HG03442 (cell line): ENCODE data around the gene FAM83D.
"Not testable (repeated sequence)": the region's sequence is repeated elsewhere in the genome, so short reads cannot be mapped to it uniquely, and the experiment has no call there.

ENCODE experiments used
- ATAC-seq: cut with Tn5 transposase; IDR thresholded peaks from one replicate; pipeline ENCODE4 v1.9.1; 2021; ENCODE audit warnings: mild to moderate bottlenecking, moderate library complexity; ENCODE audit not compliant: unreplicated experiment

Gene FAM83D

DNA sequence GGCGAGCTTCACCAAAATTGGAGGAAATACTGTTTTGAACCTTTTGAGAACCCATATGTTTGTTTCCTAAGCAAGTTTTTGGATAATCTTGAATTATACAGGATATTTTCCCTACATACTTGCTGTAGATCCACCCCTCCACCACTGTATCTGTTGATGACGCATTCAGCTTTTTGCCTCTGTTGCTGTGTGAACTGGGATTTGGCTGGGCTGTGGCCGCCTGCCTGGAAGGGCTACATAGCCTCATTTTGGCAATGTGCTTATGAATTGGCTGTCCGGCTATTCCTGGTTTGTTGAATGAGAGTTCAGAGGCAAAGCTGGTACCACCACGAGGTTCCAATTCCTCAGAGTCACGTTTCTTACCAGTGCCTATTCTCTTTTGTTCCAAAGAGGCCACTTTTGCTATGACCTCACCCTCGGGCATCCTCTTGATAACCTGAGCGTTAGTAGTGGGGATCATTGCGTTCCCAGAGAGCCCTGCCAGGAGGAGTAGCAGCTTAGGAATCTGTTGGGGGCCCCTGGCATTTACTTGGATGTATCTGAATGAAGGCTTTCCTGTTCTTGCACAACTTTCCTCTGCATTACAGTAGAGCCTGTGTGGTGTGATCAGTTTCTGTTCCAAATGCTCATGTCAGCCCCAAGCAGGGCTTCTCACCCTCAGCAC, 6.4 kb downstream of the FAM83D start:
- ATAC-seq, result no peak

DNA sequence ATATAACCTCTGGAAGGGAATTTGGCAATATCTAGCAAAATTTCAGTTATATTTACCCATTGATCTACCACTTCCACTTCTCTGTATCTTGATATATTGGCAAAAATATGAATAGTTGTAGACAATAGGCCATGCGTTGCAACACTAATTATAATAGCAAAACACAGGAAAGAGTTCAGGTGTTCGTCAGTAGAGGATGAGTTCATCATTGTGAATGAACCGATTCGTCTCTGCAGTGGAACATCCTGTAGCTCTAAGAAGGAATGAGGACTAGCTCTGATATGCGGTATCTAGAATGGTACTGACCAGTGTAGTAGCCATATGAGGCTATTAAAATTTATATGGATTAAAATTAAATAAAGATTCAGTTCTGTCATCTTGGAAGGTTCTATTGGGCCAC, 8.3 kb downstream of the FAM83D start:
- no peak for ATAC-seq

DNA sequence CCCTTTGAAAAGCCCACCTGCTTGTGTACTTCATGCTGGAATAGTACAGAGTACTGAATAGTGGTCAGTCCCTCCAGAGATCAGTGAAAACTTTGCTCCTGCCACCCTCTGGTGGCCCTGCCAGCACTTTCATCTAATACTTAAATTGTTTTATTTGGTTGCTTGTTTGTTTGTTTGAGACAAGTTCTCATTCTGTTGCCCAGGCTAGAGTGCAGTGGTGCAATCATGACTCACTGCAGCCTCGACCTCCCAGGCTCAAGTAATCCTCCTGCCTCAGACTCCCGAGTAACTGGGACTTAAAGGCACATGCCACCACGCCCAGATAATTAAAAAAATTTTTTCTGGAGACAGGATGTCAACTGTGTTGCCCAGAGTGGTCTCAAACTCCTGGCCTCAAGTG, 9.1 kb downstream of the FAM83D start:
- ATAC-seq, result no peak

DNA sequence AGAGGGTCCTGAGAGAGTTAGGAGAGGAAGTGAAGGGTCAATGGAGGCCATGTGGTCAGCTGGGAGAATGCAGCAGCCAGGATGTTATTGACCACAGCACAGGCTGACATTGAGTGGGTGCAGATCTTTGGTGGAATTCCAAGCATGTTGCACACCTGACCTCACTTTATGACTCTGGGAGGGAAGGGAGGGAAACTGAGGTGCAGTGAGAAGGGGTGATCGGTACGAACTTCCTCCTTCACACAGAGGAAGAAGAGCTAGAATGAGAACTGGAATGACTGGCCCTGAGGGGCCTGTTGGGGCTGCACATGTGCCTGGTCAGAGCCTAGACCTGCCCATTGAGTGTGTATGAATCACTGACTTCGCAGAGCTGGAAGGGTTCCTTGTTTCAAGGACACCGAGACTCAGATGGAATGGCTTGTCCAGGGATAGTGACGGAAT, 9.8 kb downstream of the FAM83D start:
- no peak for ATAC-seq

DNA sequence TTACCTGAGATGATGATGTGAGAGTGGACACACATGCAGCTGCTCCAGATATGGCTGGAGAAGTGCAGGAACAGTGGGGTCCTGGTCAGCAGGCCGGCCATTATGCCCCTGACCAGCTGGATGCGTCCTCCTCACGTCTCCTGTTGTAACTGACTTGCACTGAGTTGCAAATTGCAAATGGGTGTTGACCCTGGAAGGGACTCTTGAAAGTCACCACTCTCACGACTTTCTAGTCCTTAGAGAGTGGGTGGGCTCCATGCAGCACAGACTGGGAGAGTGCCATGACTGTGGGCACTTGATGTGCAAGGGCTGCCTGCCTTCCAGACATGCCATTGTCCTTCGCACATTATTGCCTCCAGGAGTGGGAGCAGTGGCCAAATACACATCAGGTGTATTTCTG, 10.8 kb downstream of the FAM83D start:
- ATAC-seq, result no peak

DNA sequence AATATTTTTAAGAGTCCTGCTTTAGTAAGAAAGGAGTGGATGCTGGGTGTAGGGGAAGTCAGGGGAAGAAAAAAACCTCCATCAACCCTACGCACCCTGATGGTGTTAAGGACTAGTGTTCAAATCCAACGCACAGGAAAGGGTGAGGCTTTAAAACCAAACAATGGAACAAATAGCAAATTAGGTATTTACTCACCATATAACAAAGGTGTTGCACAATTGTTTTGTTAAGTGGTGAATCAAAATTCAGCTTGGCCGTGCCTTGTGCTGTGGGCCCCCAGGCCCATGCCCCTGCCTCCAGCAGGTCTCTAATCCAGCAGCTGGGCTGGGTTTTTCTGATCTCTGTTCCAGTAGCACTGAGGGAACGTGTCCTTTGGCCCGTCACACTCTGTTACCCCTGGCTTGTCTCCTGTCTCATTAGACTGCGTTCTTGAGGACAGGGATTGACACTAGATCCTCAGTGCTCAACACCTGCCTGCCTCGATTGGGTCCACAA, 11.8 kb downstream of the FAM83D start:
- no peak for ATAC-seq

DNA sequence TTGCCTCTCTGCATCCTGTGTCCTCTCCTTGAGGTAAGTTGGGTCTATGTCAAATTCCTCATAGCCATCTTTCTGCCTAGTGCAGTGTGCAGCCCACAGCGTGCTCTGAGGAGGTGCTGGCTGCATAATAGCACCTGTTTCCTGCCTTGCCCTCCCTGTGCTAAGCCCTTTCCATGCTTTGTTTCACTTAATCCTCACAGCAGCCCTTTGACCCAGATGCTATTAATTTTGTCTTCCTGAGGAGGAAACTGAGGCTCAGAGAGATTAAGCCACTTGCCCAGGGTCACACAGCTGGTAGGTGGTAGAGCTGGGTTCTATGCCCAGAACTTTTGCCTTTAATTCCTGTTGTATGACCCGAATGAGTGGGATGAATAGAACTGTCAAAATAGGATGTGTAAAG, 13.5 kb downstream of the FAM83D start:
- no peak for ATAC-seq

DNA sequence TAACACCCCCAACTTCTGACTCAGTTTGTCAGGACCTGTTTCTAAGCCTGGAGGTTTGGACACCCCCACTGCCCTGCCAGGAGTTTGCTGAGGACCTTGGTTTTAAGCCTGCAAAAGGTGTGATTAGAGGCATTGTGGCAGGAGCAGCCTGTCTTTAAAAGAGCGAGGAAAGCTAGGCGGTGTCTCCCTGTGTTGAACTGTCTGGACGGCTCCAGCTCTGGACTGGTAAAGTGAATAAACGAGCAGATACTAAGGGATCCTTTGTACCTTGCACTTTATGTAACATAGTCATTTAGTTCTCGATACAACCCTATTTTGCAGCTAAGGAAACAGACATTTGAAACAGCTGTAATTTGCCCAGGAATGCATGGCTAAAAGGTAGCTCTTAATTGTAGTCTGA, 14.4 kb downstream of the FAM83D start:
- no peak for ATAC-seq

DNA sequence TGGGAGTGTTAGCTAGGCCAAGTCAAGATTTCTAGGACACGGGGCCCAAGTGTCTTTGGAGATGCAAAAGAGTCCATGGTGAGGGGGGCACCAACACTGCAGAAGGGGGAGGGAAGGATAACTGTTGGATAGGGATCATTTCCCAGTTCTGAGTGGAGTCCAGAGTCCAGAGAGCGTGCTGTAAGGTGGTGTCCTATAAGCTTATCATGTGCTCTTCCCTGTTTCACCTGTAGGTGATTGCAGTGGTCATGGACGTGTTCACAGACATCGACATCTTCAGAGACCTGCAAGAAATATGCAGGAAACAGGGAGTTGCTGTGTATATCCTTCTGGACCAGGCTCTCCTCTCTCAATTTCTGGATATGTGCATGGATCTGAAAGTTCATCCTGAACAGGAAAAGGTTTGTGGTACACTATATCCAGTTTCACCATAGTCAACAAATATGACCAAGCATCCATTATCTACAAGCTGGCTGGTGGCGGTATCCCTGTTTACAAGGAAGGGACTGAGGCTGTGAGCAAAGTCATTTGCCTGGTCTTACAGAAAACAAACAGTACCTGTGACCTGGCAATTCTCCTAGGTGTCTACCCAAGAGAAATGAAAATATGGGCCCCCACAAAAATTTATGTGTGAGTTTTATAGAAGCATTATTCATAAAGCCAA, 15.6 kb downstream of the FAM83D start:
- no peak for ATAC-seq

DNA sequence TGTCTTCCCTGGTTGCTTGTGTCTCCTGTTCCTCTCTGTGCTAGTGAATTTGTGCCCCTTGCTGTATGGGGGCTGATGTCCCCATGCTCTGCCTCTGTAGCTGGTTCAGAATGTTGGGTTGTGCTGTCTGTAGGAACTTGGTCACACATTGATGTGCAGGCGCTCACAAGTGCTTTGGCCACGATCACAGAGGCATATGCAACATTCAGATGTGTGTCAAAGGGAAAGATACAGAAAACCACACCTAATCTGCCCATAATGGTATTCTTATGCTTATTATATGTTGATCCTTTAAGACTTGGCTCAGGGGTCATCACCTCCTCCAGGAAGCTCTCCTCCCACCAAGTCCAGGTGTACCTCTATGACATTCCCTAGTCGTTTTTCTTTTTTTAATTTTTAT, 18.8 kb downstream of the FAM83D start:
- no peak for ATAC-seq

DNA sequence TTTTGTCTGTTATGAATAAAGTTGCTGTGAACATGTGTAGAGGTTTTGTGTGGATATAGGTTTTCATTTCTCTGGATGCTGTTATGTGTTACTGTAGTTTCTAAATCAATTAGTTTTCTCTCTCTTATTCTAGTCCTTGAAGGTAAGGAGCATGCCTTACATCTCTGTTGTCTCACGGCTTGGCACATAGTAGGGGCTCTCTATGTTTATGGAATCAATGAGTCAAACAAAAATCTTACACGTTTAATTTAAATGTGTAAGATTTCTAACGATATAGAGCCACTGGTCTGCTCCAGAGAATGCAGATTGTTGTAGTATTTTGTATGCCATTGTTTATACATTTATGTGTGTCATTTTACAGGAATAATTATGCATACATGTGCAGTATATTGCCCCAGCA, 20.6 kb downstream of the FAM83D start:
- ATAC-seq, result no peak

DNA sequence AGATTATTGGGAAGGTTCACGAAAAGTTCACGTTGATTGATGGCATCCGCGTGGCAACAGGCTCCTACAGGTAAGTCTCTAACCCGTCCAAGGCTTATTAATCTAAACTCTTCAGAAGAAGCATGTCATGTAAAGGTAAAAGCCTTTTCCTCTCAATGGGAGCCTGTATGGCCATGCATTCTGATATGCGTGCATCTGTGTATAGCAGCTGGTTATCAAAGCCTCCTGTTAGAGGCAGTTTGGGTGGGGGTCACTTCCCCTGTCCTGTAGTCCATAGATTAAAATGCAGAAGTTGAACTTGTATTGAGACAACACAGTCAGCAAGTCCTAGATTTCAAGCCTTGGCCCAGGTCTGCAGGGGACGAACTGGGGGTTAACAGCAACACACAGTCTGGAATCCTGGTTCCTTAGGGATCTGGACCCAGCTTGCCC, 21.7 kb downstream of the FAM83D start:
- ATAC-seq, result no peak

DNA sequence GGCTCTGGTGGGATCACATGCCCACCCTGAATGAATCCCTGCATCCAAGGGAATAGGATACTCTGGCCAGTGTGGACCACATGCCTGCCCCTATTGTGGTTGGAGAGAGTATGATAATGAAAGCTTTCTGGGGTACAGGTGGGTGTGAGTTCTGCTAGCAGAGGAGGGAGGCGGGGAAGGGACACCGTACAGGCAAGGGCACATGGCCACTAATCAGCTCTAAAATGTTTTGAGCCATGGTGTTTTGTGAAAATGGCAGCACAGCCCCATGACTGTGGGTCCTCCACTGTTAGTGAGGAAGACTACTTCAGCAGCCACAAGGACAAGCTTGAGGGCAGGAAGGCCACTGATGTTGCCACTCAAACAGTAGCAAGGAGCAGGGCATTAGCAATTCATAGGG, 24.0 kb downstream of the FAM83D start:
- ATAC-seq, result no peak

DNA sequence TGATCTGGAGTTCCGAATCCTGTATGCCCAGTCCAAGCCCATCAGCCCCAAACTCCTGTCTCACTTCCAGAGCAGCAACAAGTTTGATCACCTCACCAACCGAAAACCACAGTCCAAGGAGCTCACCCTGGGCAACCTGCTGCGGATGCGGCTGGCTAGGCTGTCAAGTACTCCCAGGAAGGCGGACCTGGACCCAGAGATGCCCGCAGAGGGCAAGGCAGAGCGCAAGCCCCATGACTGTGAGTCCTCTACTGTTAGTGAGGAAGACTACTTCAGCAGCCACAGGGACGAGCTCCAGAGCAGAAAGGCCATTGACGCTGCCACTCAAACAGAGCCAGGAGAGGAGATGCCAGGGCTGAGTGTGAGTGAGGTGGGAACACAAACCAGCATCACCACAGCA, 25.4 kb downstream of the FAM83D start:
- ATAC-seq, result no peak

DNA sequence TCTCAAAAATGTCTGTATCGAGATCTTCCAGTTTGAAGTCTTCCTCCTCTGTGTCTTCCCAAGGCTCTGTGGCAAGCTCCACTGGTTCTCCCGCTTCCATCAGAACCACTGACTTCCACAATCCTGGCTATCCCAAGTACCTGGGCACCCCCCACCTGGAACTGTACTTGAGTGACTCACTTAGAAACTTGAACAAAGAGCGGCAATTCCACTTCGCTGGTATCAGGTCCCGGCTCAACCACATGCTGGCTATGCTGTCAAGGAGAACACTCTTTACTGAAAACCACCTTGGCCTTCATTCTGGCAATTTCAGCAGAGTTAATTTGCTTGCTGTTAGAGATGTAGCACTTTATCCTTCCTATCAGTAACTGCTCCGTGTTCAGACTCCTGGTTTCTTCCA, 25.9 kb downstream of the FAM83D start:
- ATAC-seq, result no peak

DNA sequence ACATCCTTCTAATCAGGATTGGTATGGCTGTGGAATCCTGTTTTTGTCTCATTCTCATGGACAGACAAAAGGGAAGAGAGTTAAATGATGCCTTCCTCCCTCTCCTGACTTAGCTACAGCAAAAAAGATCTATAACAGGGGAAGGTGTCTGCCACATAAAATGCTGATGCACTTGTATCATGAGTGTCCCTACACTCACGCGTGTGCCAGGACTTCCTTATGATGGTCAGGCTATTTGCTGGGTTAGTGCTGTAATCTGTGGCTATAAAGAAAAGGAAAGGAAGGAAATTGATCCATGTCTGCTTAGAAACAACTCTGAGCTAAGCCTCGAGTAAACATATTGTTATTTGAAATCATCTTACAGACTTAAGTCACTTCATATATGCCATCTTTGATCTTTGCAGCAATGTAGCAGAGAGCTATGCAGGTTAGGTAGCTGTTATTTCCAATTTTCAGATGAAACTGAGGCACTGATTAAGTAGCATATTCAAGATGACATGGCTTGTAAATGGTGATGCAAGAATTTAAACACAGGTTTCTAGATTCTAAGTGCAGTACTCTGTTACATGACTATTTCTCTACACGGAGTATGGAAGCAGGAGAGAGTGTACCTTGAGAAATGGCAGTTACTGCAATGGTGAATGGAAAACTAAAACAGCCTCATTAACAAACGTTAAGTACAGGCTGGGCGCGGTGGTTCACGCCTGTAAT, 27.6 kb downstream of the FAM83D start:
- no peak for ATAC-seq

DNA sequence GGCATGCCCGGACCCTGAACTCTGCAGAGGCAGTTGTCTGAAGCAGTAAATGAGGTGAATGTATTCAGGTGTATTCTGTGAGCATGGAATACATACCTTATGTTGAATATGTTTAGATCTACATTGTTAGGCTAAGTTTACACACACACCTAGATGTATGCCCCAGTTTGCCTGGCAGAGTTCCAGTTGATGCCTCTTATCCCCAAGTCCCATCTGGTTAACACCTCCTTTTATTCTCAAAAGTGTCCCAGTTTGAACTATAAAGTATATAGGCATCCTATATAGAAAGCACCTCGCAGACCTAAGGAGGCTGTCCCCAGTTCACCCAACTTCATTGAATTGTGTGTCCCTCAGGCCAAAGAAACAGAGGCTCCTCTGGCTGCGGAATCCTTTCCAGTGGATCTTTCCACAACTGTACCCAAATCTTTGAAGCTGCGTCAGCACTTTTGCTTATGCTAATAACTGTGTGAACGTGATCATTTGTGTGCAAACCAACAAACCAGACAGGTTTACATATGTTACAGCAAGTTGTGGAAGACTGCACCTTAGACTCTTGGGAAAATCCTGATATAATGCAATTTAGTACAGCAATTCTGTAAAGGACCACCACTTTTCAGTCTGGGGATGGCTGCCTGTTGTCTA, 31.1 kb downstream of the FAM83D start:
- ATAC-seq, result no peak

DNA sequence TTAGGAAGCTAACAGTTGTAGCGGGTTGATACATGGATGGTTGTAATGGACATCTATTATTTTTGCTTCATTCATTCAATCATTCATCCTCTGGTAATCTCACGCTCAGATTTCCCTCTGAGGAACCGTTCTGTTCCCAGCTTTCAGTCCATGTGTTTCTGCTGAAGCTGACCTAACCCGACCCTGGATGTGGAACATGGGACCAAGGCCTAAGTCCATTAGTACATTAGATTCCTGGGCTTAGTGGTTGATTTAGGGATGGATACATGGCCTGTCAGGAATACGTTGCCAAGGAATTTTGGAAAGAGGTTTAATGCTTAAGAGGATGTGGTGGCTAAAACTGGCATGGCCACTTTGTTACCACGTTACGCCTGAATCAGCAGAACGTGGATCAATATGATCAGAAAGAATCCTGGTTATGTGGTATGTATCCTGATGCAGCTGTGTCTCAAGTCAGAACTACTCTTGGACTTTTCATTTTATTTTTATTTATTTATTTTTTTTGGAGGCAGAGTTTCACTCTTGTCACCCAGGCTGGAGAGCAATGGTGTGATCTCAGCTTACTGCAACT, 31.8 kb downstream of the FAM83D start:
- no peak for ATAC-seq

DNA sequence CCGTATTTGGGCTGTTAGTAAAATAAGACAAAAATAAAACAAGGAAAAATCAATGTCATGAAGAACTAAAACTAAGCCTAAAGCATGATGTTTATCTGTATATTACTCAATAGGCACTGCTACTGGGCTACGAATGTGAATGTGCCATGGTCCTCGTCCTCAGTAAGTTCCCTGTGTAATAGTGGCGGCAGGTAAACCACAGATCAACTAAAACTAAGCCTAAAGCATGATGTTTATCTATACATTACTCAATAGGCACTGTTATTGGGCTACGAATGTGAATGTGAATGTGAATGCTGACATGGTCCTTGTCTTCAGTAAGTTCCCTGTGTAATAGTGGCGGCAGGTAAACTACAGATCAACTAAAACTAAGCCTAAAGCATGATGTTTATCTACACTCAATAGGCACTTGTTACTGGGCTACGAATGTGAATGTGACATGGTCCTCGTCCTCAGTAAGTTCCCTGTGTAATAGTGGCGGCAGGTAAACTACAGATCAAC, 34.0 kb downstream of the FAM83D start:
- ATAC-seq, result not testable (repeated sequence)

DNA sequence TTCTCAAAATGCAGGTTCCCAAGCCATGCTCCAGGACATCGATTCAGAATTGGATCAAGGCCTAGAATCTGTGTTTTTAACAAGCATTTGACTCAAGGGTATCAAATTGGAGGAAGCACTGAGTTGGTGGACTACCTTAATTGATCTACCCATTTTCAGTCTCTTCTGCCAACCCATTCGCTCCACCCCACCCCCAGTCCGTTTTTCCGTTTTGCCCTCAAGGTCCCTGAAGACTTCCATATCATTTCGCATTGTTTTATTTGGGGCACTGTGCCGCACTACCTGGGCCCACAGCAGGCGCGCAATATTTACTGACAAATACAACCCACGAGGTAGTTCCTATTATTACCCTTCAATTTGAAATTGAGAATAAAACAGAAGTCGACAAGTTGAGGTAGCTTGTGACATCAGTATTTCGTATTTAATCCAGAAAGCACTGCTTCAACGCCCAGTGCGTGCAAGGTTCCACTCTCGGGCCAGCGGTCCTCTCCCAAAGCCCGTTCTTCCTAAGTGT, 35.4 kb downstream of the FAM83D start:
- ATAC-seq, result no peak
